H1 (cell line): ENCODE data around the gene GRIP2. TPM values are rescaled to one million over a fixed set of nuclear protein-coding genes. Genes with fewer than 3 reads are reported as not detected.

Experiments
- CTCF ChIA-PET: fragments of 300-600 bp; sonication (Branson Sonifier 250); formaldehyde crosslinking; loops from one replicate; lab custom pipeline; 2021; ENCODE audit not compliant: partially characterized antibody; lab: Charles Lee
- POLR2A ChIA-PET: fragments of 300-600 bp; sonication (Branson Sonifier 250); formaldehyde crosslinking; loops from one replicate; lab custom pipeline; 2021; ENCODE audit warnings: inconsistent platforms; ENCODE audit not compliant: partially characterized antibody; lab: Charles Lee
- DNase-seq, 2 experiments: peaks; one replicate each; pipeline versions ENCODE4 v3.0.0 to v3.0.0-alpha.2; 2010 to 2022; ENCODE audit warnings: low spot score in 2 of 2, low read depth in 1 of 2, mixed read lengths in 1 of 2
- FAIRE-seq: peaks from 2 replicates; lab custom pipeline; 2011; peaks lifted over from hg19 to GRCh38; lab: Jason Lieb, UNC
- H2AFZ ChIP-seq: 2 replicates; pipeline ENCODE4 v1.8.1; 2012; ENCODE audit warnings: low read length, inconsistent platforms
- H2AK5ac ChIP-seq: 2 replicates; pipeline ENCODE4 v1.6.1; 2013; ENCODE audit warnings: low read depth, low read length
- H2BK120ac ChIP-seq: replicated peaks from 2 replicates; pipeline ENCODE3; 2013; ENCODE audit warnings: low read depth, low read length, inconsistent platforms
- H2BK12ac ChIP-seq: 2 replicates; pipeline ENCODE4 v1.6.1; 2013; ENCODE audit warnings: low read depth, low read length
- H2BK15ac ChIP-seq: 2 replicates; pipeline ENCODE4 v1.6.1; 2013; ENCODE audit warnings: low read length
- H2BK20ac ChIP-seq: 2 replicates; pipeline ENCODE4 v1.6.1; 2013; ENCODE audit warnings: low read length
- H2BK5ac ChIP-seq: 2 replicates; pipeline ENCODE4 v1.6.1; 2013; ENCODE audit warnings: low read depth, low read length
- H3K14ac ChIP-seq: 2 replicates; pipeline ENCODE4 v1.6.1; 2013; ENCODE audit warnings: inconsistent platforms; ENCODE audit not compliant: insufficient read length
- H3K18ac ChIP-seq: 2 replicates; pipeline ENCODE4 v1.6.1; 2013; ENCODE audit warnings: low read length; ENCODE audit errors: extremely low read depth
- H3K23ac ChIP-seq: 2 replicates; pipeline ENCODE4 v1.6.1; 2013; ENCODE audit warnings: inconsistent platforms; ENCODE audit not compliant: insufficient read length
- H3K23me2 ChIP-seq: 2 replicates; pipeline ENCODE4 v1.6.1; 2013; ENCODE audit warnings: low read depth, low read length
- H3K27ac ChIP-seq: 2 replicates; pipeline ENCODE4 v1.6.1; 2011; ENCODE audit warnings: low read depth, low read length, inconsistent platforms
- H3K27me3 ChIP-seq, 4 experiments: replicated peaks in 1 of 4; 1 replicate in 1 of 4; 2 replicates in 3 of 4; pipeline versions ENCODE4 v1.6.1 to v1.8.1; 2011 to 2013; ENCODE audit warnings: low read length in 3 of 4, mild to moderate bottlenecking in 3 of 4, inconsistent platforms in 2 of 4, mixed read lengths in 2 of 4, moderate library complexity in 1 of 4; ENCODE audit not compliant: control insufficient read depth in 3 of 4, insufficient read depth in 3 of 4; ENCODE audit errors: extremely low read depth in 1 of 4
- H3K36me3 ChIP-seq, 4 experiments: 2 replicates each; pipeline versions ENCODE4 v1.6.1 to v1.8.1; 2011 to 2013; ENCODE audit warnings: mild to moderate bottlenecking in 4 of 4, low read length in 3 of 4, moderate library complexity in 2 of 4, control low read depth in 1 of 4, inconsistent platforms in 1 of 4; ENCODE audit not compliant: insufficient read depth in 4 of 4, control insufficient read depth in 2 of 4
- H3K4ac ChIP-seq: replicated peaks from 2 replicates; pipeline ENCODE3; 2013; ENCODE audit warnings: low read length, low read depth, mixed read lengths, inconsistent platforms; ENCODE audit not compliant: insufficient read length
- H3K4me1 ChIP-seq, 4 experiments: replicated peaks in 1 of 4; 1 replicate in 1 of 4; 2 replicates in 3 of 4; pipeline versions ENCODE4 v1.6.1 to v1.8.1; 2011 to 2013; ENCODE audit warnings: low read length in 3 of 4, inconsistent platforms in 2 of 4, mixed read lengths in 1 of 4; ENCODE audit not compliant: insufficient read depth in 4 of 4, control insufficient read depth in 3 of 4
- H3K4me2 ChIP-seq, 2 experiments: 2 replicates each; pipeline versions ENCODE4 v1.6.1 to v1.8.1; 2011 to 2013; ENCODE audit warnings: low read depth in 2 of 2, low read length in 2 of 2, control low read depth in 1 of 2, inconsistent platforms in 1 of 2, mild to moderate bottlenecking in 1 of 2; ENCODE audit not compliant: insufficient read depth in 1 of 2
- H3K4me3 ChIP-seq, 4 experiments: fragments of 200-600, 300-600 bp in 1 of 4; sonication (generic), shearing (Covaris generic), sonication (Bioruptor Twin) in 1 of 4; 2 replicates each; pipeline versions ENCODE4 v1.5.1 to v1.8.1; 2011 to 2016; ENCODE audit warnings: low read length in 4 of 4, low read depth in 3 of 4, control low read depth in 2 of 4, inconsistent platforms in 2 of 4, mild to moderate bottlenecking in 2 of 4, mixed read lengths in 1 of 4, moderate library complexity in 1 of 4; ENCODE audit not compliant: insufficient read depth in 2 of 4; ENCODE audit errors: extremely low read depth in 1 of 4
- H3K56ac ChIP-seq: replicated peaks from 2 replicates; pipeline ENCODE3; 2013; ENCODE audit warnings: low read depth, mild to moderate bottlenecking, mixed read lengths, low read length, inconsistent platforms; ENCODE audit not compliant: insufficient read length
- H3K79me1 ChIP-seq: 2 replicates; pipeline ENCODE4 v1.6.1; 2013; ENCODE audit warnings: low read depth, low read length, control low read depth
- H3K79me2 ChIP-seq, 2 experiments: 2 replicates each; pipeline versions ENCODE4 v1.6.1 to v1.8.1; 2012 to 2013; ENCODE audit warnings: low read length in 2 of 2, mild to moderate bottlenecking in 2 of 2, inconsistent platforms in 1 of 2; ENCODE audit not compliant: insufficient read depth in 2 of 2, control insufficient read depth in 1 of 2
- H3K9ac ChIP-seq, 4 experiments: replicated peaks in 1 of 4; 1 replicate in 1 of 4; 2 replicates in 3 of 4; pipeline versions ENCODE4 v1.6.1 to v1.8.1; 2011 to 2013; ENCODE audit warnings: low read depth in 3 of 4, low read length in 3 of 4, control low read depth in 2 of 4, mild to moderate bottlenecking in 2 of 4, moderate library complexity in 2 of 4, inconsistent platforms in 1 of 4; ENCODE audit errors: extremely low read depth in 1 of 4
- H3K9me3 ChIP-seq, 2 experiments: 2 replicates each; pipeline versions ENCODE4 v1.6.1 to v1.8.1; 2012 to 2013; ENCODE audit warnings: mild to moderate bottlenecking in 2 of 2, moderate library complexity in 2 of 2, control low read depth in 1 of 2, inconsistent platforms in 1 of 2, low read depth in 1 of 2, low read length in 1 of 2, mixed read lengths in 1 of 2; ENCODE audit not compliant: insufficient read depth in 2 of 2
- H4K20me1 ChIP-seq, 2 experiments: replicated peaks in 1 of 2; 2 replicates each; pipeline versions ENCODE3 to v1.8.1; 2011 to 2013; ENCODE audit warnings: inconsistent platforms in 2 of 2, low read length in 2 of 2, mild to moderate bottlenecking in 1 of 2; ENCODE audit not compliant: insufficient read depth in 2 of 2, control insufficient read depth in 1 of 2
- H4K5ac ChIP-seq: 2 replicates; pipeline ENCODE4 v1.6.1; 2013; ENCODE audit warnings: low read length, low read depth, mixed read lengths, inconsistent platforms; ENCODE audit not compliant: insufficient read length
- H4K8ac ChIP-seq: 2 replicates; pipeline ENCODE4 v1.8.0; 2013; ENCODE audit warnings: mild to moderate bottlenecking, moderate library complexity, low read length, inconsistent platforms; ENCODE audit not compliant: insufficient read depth; ENCODE audit errors: extremely low read depth
- H4K91ac ChIP-seq: replicated peaks from 2 replicates; pipeline ENCODE3; 2013; ENCODE audit warnings: low read length, mixed read lengths, inconsistent platforms; ENCODE audit not compliant: insufficient read length
- ATF3 ChIP-seq: IDR thresholded peaks from 2 replicates; pipeline ENCODE4 v1.6.1; 2011; ENCODE audit warnings: low read depth, mild to moderate bottlenecking, low read length; ENCODE audit not compliant: insufficient read depth
- CEBPB ChIP-seq: IDR thresholded peaks from 2 replicates; pipeline ENCODE4 v1.6.1; 2012; ENCODE audit warnings: low read depth, low read length
- CHD1 ChIP-seq: IDR thresholded peaks from 2 replicates; pipeline ENCODE4 v1.6.1; 2012; ENCODE audit warnings: low read depth, low read length, improper control_type of control experiment
- CREB1 ChIP-seq: IDR thresholded peaks from 2 replicates; pipeline ENCODE4 v1.6.1; 2012; ENCODE audit warnings: inconsistent platforms
- KDM1A ChIP-seq: fragments of 200-600, 300-600 bp; sonication (generic); IDR thresholded peaks from 2 replicates; pipeline ENCODE4 v1.7.1; 2016; ENCODE audit warnings: mild to moderate bottlenecking, low read length, borderline replicate concordance
- POLR2A ChIP-seq, 2 experiments: IDR thresholded peaks; 1 replicate in 1 of 2; 2 replicates in 1 of 2; pipeline ENCODE4 v1.6.1; 2011; ENCODE audit warnings: low read depth in 2 of 2, low read length in 2 of 2, mild to moderate bottlenecking in 2 of 2; ENCODE audit errors: control extremely low read depth in 1 of 2
- POU5F1 ChIP-seq: IDR thresholded peaks from 2 replicates; pipeline ENCODE4 v1.6.1; 2011; ENCODE audit warnings: low read depth, mild to moderate bottlenecking, low read length, moderate library complexity
- RAD21 ChIP-seq, 2 experiments: IDR thresholded peaks in 1 of 2; conservative IDR thresholded peaks in 1 of 2; 2 replicates each; pipeline ENCODE4 v1.6.1; 2011; ENCODE audit warnings: low read depth in 2 of 2, low read length in 2 of 2, improper control_type of control experiment in 1 of 2, inconsistent platforms in 1 of 2, mild to moderate bottlenecking in 1 of 2, moderate library complexity in 1 of 2
- TBP ChIP-seq: IDR thresholded peaks from 2 replicates; pipeline ENCODE4 v1.6.1; 2011; ENCODE audit warnings: low read depth, low read length, improper control_type of control experiment
- TEAD4 ChIP-seq: IDR thresholded peaks from 2 replicates; pipeline ENCODE4 v1.6.1; 2012; ENCODE audit warnings: low read depth, low read length, inconsistent platforms, mixed read lengths
- WGBS, 2 experiments: shearing (Covaris generic) in 1 of 2; methylation state at CpG; one replicate each; pipeline versions ENCODE4 v1.1.6 to v1.1.7; 2013 to 2015; ENCODE audit warnings: low lambda C conversion rate in 2 of 2, mixed read lengths in 2 of 2, inconsistent platforms in 1 of 2, low coverage in 1 of 2, missing lambda C conversion rate in 1 of 2; ENCODE audit not compliant: insufficient replicate concordance in 2 of 2, insufficient coverage in 1 of 2, insufficient read length in 1 of 2; ENCODE audit errors: extremely low coverage in 1 of 2, missing lambda C conversion rate in 1 of 2; 5-methylcytosine and 5-hydroxymethylcytosine counted together
- polyA plus RNA-seq, 7 experiments: library from polyadenylated mRNA; depleted of rRNA in 3 of 7; stranded (reverse) in 5 of 7; unstranded in 2 of 7; fragments of >200 nt in 5 of 7; fragments of 200-250 nt in 2 of 7; gene quantifications; 1 replicate in 5 of 7; 2 replicates in 1 of 7; 4 replicates in 1 of 7; pipeline versions ENCODE4 v1.2.1 to v1.2.3, GENCODE V29; 2011 to 2013; ENCODE audit warnings: missing spikeins in 2 of 7, mixed read lengths in 2 of 7
- total RNA-seq: library from RNA; stranded (reverse); fragmentation: NEBNext Ultra II Directional; extraction: Animal tissue kit (Norgen Biotek cat#: 25700); gene quantifications from 2 replicates; pipeline ENCODE4 v1.2.1, GENCODE V29; 2021
- TF ChIP-seq, protein P1 (sequence below): IDR thresholded peaks from 2 replicates; pipeline ENCODE4 v1.6.1; 2012; ENCODE audit warnings: low read length, inconsistent platforms

The GRIP2 gene
- total and polyA plus RNA-seq, 2 of the 8 experiments (the other 6 are each of a cell fraction or from before 2014, with no cell fraction given) = 2.5 to 6.4 TPM

DNA sequence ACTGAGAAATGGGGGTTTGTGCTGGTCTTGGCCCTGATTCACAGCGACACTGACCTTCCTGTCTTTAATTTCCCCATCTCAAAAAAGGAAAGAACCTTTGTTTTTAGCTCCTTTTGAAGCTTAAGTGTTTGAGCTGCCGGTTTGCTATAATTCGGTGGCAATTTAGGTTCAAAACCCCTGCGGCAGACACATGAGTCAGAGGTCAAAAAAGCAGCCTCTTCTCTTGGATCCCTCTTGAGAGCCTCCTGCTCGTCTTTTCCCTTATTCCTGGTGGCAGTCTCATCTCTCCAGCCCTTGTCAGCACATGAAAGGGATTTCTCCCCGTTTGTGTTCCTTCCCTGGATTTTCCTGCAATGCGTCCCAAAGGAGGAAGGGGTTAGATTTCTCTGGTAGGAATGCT lies 64.5 kb downstream of the GRIP2 start:
- Histone ChIP-seq H2BK12ac (no peak overlapping the region), H4K20me1 (peaks cover 0 to 5% of the 10 kb centered on the region in 2 experiments), H3K36me3 (peaks cover 30 to 71% (median 64%) of the 10 kb centered on the region in 4 experiments), H3K27ac (no peak overlapping the region), H3K9ac (no peak overlapping the region), H3K18ac (no peak overlapping the region), H3K56ac (no peak overlapping the region), H4K91ac (no peak overlapping the region), H3K79me2 (no peaks in the 10 kb centered on the region), H4K8ac (no peak overlapping the region), H3K14ac (no peak overlapping the region), H2BK15ac (no peak overlapping the region), H2BK20ac (no peak overlapping the region), H3K23ac (no peak overlapping the region), H3K4me1 (no peaks in the 10 kb centered on the region; a peak in 1 of 7 replicates), H2BK5ac (no peak overlapping the region), H4K5ac (no peak overlapping the region), H3K79me1 (no peaks in the 10 kb centered on the region; the same call in 1 of the 2 replicates), H2AFZ (no peak overlapping the region), H3K4ac (no peak overlapping the region), H3K4me2 (no peak overlapping the region), H3K23me2 (no peaks in the 10 kb centered on the region), H3K27me3 (no peaks in the 10 kb centered on the region), H2AK5ac (no peak overlapping the region), H3K4me3 (no peak overlapping the region), H2BK120ac (no peak overlapping the region), H3K9me3 (no peaks in the 10 kb centered on the region)
- no peak for FAIRE-seq
- ChIA-PET POLR2A (no interaction called here), CTCF (interaction anchor here (0.5 to 1.9 kb wide), 10 partner anchors 8 to 272 kb away, joined by 3 to 6 read pairs (median 4); no protein-coding TSS in a partner anchor)
- TF ChIP-seq POU5F1 = no peak
- TF ChIP-seq CHD1 = no peak
- no peak for TF ChIP-seq TBP
- TF ChIP-seq RAD21 (IDR thresholded peaks at IDR 0.05 in 1 of 2, conservative IDR thresholded peaks at IDR 0.05 in 1 of 2; ENCODE audit: low read depth in 2 of 2, low read length in 2 of 2) = no peak
- TF ChIP-seq ATF3 = no peak
- TF ChIP-seq, protein P1, sequence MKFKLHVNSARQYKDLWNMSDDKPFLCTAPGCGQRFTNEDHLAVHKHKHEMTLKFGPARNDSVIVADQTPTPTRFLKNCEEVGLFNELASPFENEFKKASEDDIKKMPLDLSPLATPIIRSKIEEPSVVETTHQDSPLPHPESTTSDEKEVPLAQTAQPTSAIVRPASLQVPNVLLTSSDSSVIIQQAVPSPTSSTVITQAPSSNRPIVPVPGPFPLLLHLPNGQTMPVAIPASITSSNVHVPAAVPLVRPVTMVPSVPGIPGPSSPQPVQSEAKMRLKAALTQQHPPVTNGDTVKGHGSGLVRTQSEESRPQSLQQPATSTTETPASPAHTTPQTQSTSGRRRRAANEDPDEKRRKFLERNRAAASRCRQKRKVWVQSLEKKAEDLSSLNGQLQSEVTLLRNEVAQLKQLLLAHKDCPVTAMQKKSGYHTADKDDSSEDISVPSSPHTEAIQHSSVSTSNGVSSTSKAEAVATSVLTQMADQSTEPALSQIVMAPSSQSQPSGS = no peak
- no peak for TF ChIP-seq CEBPB
- TF ChIP-seq CREB1 = no peak
- no peak for TF ChIP-seq POLR2A (IDR thresholded peaks at IDR 0.05; ENCODE audit: control extremely low read depth in 1 of 2, low read depth in 2 of 2, low read length in 2 of 2)
- TF ChIP-seq KDM1A = no peak
- no peak for TF ChIP-seq TEAD4
- WGBS, 2 experiments = 93% methylated on average over 7 of the region's 7 CpGs; no CpG with 5 or more reads in 1 of the 2 experiments
- no peak for DNase-seq
